Calu3 (cell line): ENCODE results near the gene ARHGEF7. TPM values are rescaled to one million over a fixed set of nuclear protein-coding genes. Genes with fewer than 3 reads are reported as not detected.

ENCODE experiments used
- BruUV-seq: library from RNA; stranded (reverse); fragments of 400-500 nt; replicated peaks from 2 replicates; lab custom pipeline; 2021; lab: Mats Ljungman, UMichigan
- CTCF ChIA-PET: fragments of 300-600 bp; sonication (Branson Sonifier 250); formaldehyde crosslinking; loops from one replicate; lab custom pipeline; 2022; ENCODE audit warnings: antibody characterized with exemption; lab: Charles Lee
- DNase-seq: peaks from one replicate; pipeline ENCODE4 v3.0.0; 2022
- H3K27ac Mint-ChIP-seq: one replicate; pipeline ENCODE4 v1.8.0; 2022; ENCODE audit warnings: mixed read lengths; ENCODE audit not compliant: unreplicated experiment
- H3K27me3 Mint-ChIP-seq: one replicate; pipeline ENCODE4 v1.8.0; 2022; ENCODE audit warnings: mixed read lengths; ENCODE audit not compliant: unreplicated experiment
- H3K36me3 Mint-ChIP-seq: one replicate; pipeline ENCODE4 v1.8.0; 2022; ENCODE audit warnings: mild to moderate bottlenecking, moderate library complexity, mixed read lengths; ENCODE audit not compliant: insufficient read depth, unreplicated experiment
- H3K4me1 Mint-ChIP-seq: one replicate; pipeline ENCODE4 v1.8.0; 2022; ENCODE audit warnings: mild to moderate bottlenecking, low read depth, mixed read lengths; ENCODE audit not compliant: unreplicated experiment
- H3K4me3 Mint-ChIP-seq: one replicate; pipeline ENCODE4 v1.8.0; 2022; ENCODE audit warnings: mild to moderate bottlenecking, low read depth, moderate library complexity, mixed read lengths; ENCODE audit not compliant: unreplicated experiment
- H3K9me3 Mint-ChIP-seq: one replicate; pipeline ENCODE4 v1.8.0; 2022; ENCODE audit warnings: low read depth, mixed read lengths; ENCODE audit not compliant: unreplicated experiment
- intact Hi-C: fragments of 100-400 bp; cut with micrococcal nuclease; formaldehyde crosslinking; loops from one replicate; pipeline ENCODE4 v1.10.0; 2022; ENCODE audit not compliant: unreplicated experiment
- total RNA-seq: library from RNA; stranded (reverse); gene quantifications from 2 replicates; pipeline ENCODE4 v1.2.3, GENCODE V29; 2022
- TF ChIP-seq, protein P1 (sequence below): fragments of 200-600 bp; IDR thresholded peaks from one replicate; pipeline ENCODE4 v1.8.0; 2022; ENCODE audit warnings: antibody characterized with exemption; ENCODE audit not compliant: unreplicated experiment

Gene ARHGEF7
- total RNA-seq, 1 experiment from 2014 or later = 17.7 TPM

DNA sequence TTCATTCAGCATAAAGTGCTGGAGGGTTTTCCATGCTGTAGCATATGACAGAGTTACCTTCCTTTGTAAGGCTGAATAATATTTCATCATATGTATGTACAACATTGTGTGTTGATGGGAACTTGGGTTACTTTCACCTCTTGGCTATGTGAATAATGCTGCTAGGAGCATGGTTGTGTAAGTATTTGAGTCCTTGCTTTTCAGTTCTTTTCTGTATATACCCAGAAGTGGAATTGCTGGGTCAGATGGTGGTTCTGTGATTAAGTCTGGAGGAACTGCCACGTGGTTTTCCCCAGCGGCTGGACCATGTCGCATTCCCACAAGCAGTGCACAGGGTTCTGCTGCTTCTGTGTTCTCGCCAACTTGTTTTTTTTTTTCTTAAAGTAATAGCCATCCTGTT, 104.2 kb downstream of the ARHGEF7 start:
- no peak overlapping the region for H3K4me3 Mint-ChIP-seq
- no peaks in the 10 kb centered on the region for H3K4me1 Mint-ChIP-seq

DNA sequence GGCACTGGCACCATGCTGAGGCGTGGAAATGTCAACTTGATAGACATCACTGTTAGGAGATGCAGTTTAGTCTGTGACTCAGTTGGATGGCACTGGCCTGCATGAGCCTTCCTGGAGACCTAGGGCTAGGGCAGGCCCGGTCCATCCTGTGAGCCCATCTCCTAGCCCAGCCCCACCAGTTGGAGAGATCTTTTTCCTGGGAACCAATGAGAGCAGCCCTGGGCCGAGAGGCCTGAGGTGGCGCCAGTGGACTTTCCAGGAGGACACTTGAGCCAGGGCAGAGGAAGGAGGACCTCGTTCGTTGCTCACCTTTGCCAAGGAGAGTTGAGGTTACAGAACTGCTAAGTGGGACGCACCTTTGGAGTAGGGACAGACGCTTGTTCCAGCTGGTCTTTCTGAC, 104.8 kb downstream of the ARHGEF7 start:
- no TSS peak for BruUV-seq
- Mint-ChIP-seq H3K4me1 (no peaks in the 10 kb centered on the region), H3K27me3 (no peaks in the 10 kb centered on the region), H3K4me3 (no peak overlapping the region), H3K9me3 (no peaks in the 10 kb centered on the region), H3K36me3 (no peaks in the 10 kb centered on the region), H3K27ac (no peak overlapping the region)
- intact Hi-C loops = no loop called here
- TF ChIP-seq, protein P1, sequence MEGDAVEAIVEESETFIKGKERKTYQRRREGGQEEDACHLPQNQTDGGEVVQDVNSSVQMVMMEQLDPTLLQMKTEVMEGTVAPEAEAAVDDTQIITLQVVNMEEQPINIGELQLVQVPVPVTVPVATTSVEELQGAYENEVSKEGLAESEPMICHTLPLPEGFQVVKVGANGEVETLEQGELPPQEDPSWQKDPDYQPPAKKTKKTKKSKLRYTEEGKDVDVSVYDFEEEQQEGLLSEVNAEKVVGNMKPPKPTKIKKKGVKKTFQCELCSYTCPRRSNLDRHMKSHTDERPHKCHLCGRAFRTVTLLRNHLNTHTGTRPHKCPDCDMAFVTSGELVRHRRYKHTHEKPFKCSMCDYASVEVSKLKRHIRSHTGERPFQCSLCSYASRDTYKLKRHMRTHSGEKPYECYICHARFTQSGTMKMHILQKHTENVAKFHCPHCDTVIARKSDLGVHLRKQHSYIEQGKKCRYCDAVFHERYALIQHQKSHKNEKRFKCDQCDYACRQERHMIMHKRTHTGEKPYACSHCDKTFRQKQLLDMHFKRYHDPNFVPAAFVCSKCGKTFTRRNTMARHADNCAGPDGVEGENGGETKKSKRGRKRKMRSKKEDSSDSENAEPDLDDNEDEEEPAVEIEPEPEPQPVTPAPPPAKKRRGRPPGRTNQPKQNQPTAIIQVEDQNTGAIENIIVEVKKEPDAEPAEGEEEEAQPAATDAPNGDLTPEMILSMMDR = no peak
- no peak for DNase-seq
- CTCF ChIA-PET = no interaction called here

More for the DNA sequence above, 104.2 kb downstream of the ARHGEF7 start:
- Mint-ChIP-seq H3K27me3 (no peaks in the 10 kb centered on the region), H3K9me3 (no peaks in the 10 kb centered on the region), H3K27ac (no peak overlapping the region), H3K36me3 (no peaks in the 10 kb centered on the region)
- no peak for DNase-seq
- TF ChIP-seq, protein P1 = no peak
- intact Hi-C loops = no loop called here
- no TSS peak for BruUV-seq
- CTCF ChIA-PET = no interaction called here

DNA sequence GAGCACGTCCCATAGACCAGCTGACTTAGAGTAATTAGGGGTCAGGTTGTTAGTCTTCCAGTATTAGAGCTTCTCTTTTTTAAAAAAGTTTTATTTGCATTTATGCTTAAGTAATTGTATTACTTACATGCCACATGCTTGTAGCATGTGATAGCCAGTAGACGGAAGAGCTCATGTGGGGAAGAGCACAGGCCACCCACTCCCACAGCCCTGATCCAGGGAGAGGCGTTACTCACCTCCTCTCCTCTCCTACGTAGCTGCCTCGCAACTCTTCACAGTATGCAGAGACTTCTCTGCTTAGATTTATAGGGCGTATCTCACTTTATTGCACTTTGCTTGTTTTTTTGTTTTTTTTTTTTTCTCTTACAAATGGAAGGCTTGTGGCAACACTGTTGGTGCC, 110.1 kb downstream of the ARHGEF7 start:
- H3K4me3 Mint-ChIP-seq = no peak overlapping the region
- intact Hi-C loops = no loop called here
- H3K9me3 Mint-ChIP-seq = no peaks in the 10 kb centered on the region
- BruUV-seq = no TSS peak
- TF ChIP-seq, protein P1 = no peak
- CTCF ChIA-PET = no interaction called here
- H3K4me1 Mint-ChIP-seq = no peaks in the 10 kb centered on the region
- DNase-seq = no peak
- H3K27ac Mint-ChIP-seq = no peak overlapping the region
- H3K27me3 Mint-ChIP-seq = no peaks in the 10 kb centered on the region
- H3K36me3 Mint-ChIP-seq = peaks cover 4% of the 10 kb centered on the region

DNA sequence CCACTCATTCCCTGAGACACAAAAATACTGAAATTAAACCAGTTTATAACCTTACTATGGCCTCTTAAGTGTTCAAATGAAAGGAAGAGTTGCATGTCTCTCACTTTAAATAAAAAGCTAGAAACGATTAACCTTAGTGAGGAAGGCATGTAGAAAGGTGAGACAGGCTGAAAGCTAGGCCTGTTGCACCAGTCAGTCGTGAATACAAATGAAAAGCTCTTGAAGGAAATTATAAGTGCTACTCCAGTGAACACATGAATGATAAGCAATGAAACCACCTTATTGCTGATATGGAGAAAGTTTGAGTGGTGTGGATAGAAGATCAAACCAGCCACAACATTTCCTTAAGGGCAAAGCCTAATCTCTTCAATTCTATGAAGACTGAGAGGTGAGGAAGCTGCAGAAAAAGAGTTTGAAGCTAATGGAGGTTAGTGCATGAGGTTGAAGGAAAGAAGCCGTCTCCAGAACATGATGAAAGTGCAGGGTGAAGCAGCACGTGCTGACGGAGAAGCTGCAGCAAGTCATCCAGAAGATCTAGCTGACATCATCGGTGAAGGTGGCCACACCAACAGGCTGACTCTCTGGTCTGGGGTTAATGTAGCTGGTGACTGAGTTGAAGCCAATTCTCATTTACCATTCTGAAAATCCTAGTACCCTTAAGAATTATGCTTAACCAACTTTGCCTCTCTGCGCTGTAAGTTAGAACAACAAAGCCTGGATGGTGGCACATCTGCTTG, 110.9 kb downstream of the ARHGEF7 start:
- BruUV-seq = no TSS peak
- TF ChIP-seq, protein P1 = no peak
- intact Hi-C loops = no loop called here
- no peaks in the 10 kb centered on the region for H3K9me3 Mint-ChIP-seq
- no peak overlapping the region for H3K4me3 Mint-ChIP-seq
- CTCF ChIA-PET = no interaction called here
- H3K36me3 Mint-ChIP-seq = peaks cover 4% of the 10 kb centered on the region
- no peaks in the 10 kb centered on the region for H3K4me1 Mint-ChIP-seq
- H3K27ac Mint-ChIP-seq = no peak overlapping the region
- no peaks in the 10 kb centered on the region for H3K27me3 Mint-ChIP-seq
- DNase-seq = no peak
